H1 (cell line): Measurements from ENCODE around the gene APMAP. TPM values are rescaled to one million over a fixed set of nuclear protein-coding genes. Genes with fewer than 3 reads are reported as not detected.

Source experiments
- CTCF ChIA-PET: fragments of 300-600 bp; sonication (Branson Sonifier 250); formaldehyde crosslinking; loops from one replicate; lab custom pipeline; 2021; ENCODE audit not compliant: partially characterized antibody; lab: Charles Lee
- POLR2A ChIA-PET: fragments of 300-600 bp; sonication (Branson Sonifier 250); formaldehyde crosslinking; loops from one replicate; lab custom pipeline; 2021; ENCODE audit warnings: inconsistent platforms; ENCODE audit not compliant: partially characterized antibody; lab: Charles Lee
- DNase-seq, 2 experiments: peaks; one replicate each; pipeline versions ENCODE4 v3.0.0 to v3.0.0-alpha.2; 2010 to 2022; ENCODE audit warnings: low spot score in 2 of 2, low read depth in 1 of 2, mixed read lengths in 1 of 2
- FAIRE-seq: peaks from 2 replicates; lab custom pipeline; 2011; peaks lifted over from hg19 to GRCh38; lab: Jason Lieb, UNC
- H2AFZ ChIP-seq: 2 replicates; pipeline ENCODE4 v1.8.1; 2012; ENCODE audit warnings: low read length, inconsistent platforms
- H2AK5ac ChIP-seq: 2 replicates; pipeline ENCODE4 v1.6.1; 2013; ENCODE audit warnings: low read depth, low read length
- H2BK120ac ChIP-seq: replicated peaks from 2 replicates; pipeline ENCODE3; 2013; ENCODE audit warnings: low read depth, low read length, inconsistent platforms
- H2BK12ac ChIP-seq: 2 replicates; pipeline ENCODE4 v1.6.1; 2013; ENCODE audit warnings: low read depth, low read length
- H2BK15ac ChIP-seq: 2 replicates; pipeline ENCODE4 v1.6.1; 2013; ENCODE audit warnings: low read length
- H2BK20ac ChIP-seq: 2 replicates; pipeline ENCODE4 v1.6.1; 2013; ENCODE audit warnings: low read length
- H2BK5ac ChIP-seq: 2 replicates; pipeline ENCODE4 v1.6.1; 2013; ENCODE audit warnings: low read depth, low read length
- H3K14ac ChIP-seq: 2 replicates; pipeline ENCODE4 v1.6.1; 2013; ENCODE audit warnings: inconsistent platforms; ENCODE audit not compliant: insufficient read length
- H3K18ac ChIP-seq: 2 replicates; pipeline ENCODE4 v1.6.1; 2013; ENCODE audit warnings: low read length; ENCODE audit errors: extremely low read depth
- H3K23ac ChIP-seq: 2 replicates; pipeline ENCODE4 v1.6.1; 2013; ENCODE audit warnings: inconsistent platforms; ENCODE audit not compliant: insufficient read length
- H3K23me2 ChIP-seq: 2 replicates; pipeline ENCODE4 v1.6.1; 2013; ENCODE audit warnings: low read depth, low read length
- H3K27ac ChIP-seq: 2 replicates; pipeline ENCODE4 v1.6.1; 2011; ENCODE audit warnings: low read depth, low read length, inconsistent platforms
- H3K27me3 ChIP-seq, 4 experiments: replicated peaks in 1 of 4; 1 replicate in 1 of 4; 2 replicates in 3 of 4; pipeline versions ENCODE4 v1.6.1 to v1.8.1; 2011 to 2013; ENCODE audit warnings: low read length in 3 of 4, mild to moderate bottlenecking in 3 of 4, inconsistent platforms in 2 of 4, mixed read lengths in 2 of 4, moderate library complexity in 1 of 4; ENCODE audit not compliant: control insufficient read depth in 3 of 4, insufficient read depth in 3 of 4; ENCODE audit errors: extremely low read depth in 1 of 4
- H3K36me3 ChIP-seq, 4 experiments: 2 replicates each; pipeline versions ENCODE4 v1.6.1 to v1.8.1; 2011 to 2013; ENCODE audit warnings: mild to moderate bottlenecking in 4 of 4, low read length in 3 of 4, moderate library complexity in 2 of 4, control low read depth in 1 of 4, inconsistent platforms in 1 of 4; ENCODE audit not compliant: insufficient read depth in 4 of 4, control insufficient read depth in 2 of 4
- H3K4ac ChIP-seq: replicated peaks from 2 replicates; pipeline ENCODE3; 2013; ENCODE audit warnings: low read length, low read depth, mixed read lengths, inconsistent platforms; ENCODE audit not compliant: insufficient read length
- H3K4me1 ChIP-seq, 4 experiments: replicated peaks in 1 of 4; 1 replicate in 1 of 4; 2 replicates in 3 of 4; pipeline versions ENCODE4 v1.6.1 to v1.8.1; 2011 to 2013; ENCODE audit warnings: low read length in 3 of 4, inconsistent platforms in 2 of 4, mixed read lengths in 1 of 4; ENCODE audit not compliant: insufficient read depth in 4 of 4, control insufficient read depth in 3 of 4
- H3K4me2 ChIP-seq, 2 experiments: 2 replicates each; pipeline versions ENCODE4 v1.6.1 to v1.8.1; 2011 to 2013; ENCODE audit warnings: low read depth in 2 of 2, low read length in 2 of 2, control low read depth in 1 of 2, inconsistent platforms in 1 of 2, mild to moderate bottlenecking in 1 of 2; ENCODE audit not compliant: insufficient read depth in 1 of 2
- H3K4me3 ChIP-seq, 4 experiments: fragments of 200-600, 300-600 bp in 1 of 4; sonication (generic), shearing (Covaris generic), sonication (Bioruptor Twin) in 1 of 4; 2 replicates each; pipeline versions ENCODE4 v1.5.1 to v1.8.1; 2011 to 2016; ENCODE audit warnings: low read length in 4 of 4, low read depth in 3 of 4, control low read depth in 2 of 4, inconsistent platforms in 2 of 4, mild to moderate bottlenecking in 2 of 4, mixed read lengths in 1 of 4, moderate library complexity in 1 of 4; ENCODE audit not compliant: insufficient read depth in 2 of 4; ENCODE audit errors: extremely low read depth in 1 of 4
- H3K56ac ChIP-seq: replicated peaks from 2 replicates; pipeline ENCODE3; 2013; ENCODE audit warnings: low read depth, mild to moderate bottlenecking, mixed read lengths, low read length, inconsistent platforms; ENCODE audit not compliant: insufficient read length
- H3K79me1 ChIP-seq: 2 replicates; pipeline ENCODE4 v1.6.1; 2013; ENCODE audit warnings: low read depth, low read length, control low read depth
- H3K79me2 ChIP-seq, 2 experiments: 2 replicates each; pipeline versions ENCODE4 v1.6.1 to v1.8.1; 2012 to 2013; ENCODE audit warnings: low read length in 2 of 2, mild to moderate bottlenecking in 2 of 2, inconsistent platforms in 1 of 2; ENCODE audit not compliant: insufficient read depth in 2 of 2, control insufficient read depth in 1 of 2
- H3K9ac ChIP-seq, 4 experiments: replicated peaks in 1 of 4; 1 replicate in 1 of 4; 2 replicates in 3 of 4; pipeline versions ENCODE4 v1.6.1 to v1.8.1; 2011 to 2013; ENCODE audit warnings: low read depth in 3 of 4, low read length in 3 of 4, control low read depth in 2 of 4, mild to moderate bottlenecking in 2 of 4, moderate library complexity in 2 of 4, inconsistent platforms in 1 of 4; ENCODE audit errors: extremely low read depth in 1 of 4
- H3K9me3 ChIP-seq, 2 experiments: 2 replicates each; pipeline versions ENCODE4 v1.6.1 to v1.8.1; 2012 to 2013; ENCODE audit warnings: mild to moderate bottlenecking in 2 of 2, moderate library complexity in 2 of 2, control low read depth in 1 of 2, inconsistent platforms in 1 of 2, low read depth in 1 of 2, low read length in 1 of 2, mixed read lengths in 1 of 2; ENCODE audit not compliant: insufficient read depth in 2 of 2
- H4K20me1 ChIP-seq, 2 experiments: replicated peaks in 1 of 2; 2 replicates each; pipeline versions ENCODE3 to v1.8.1; 2011 to 2013; ENCODE audit warnings: inconsistent platforms in 2 of 2, low read length in 2 of 2, mild to moderate bottlenecking in 1 of 2; ENCODE audit not compliant: insufficient read depth in 2 of 2, control insufficient read depth in 1 of 2
- H4K5ac ChIP-seq: 2 replicates; pipeline ENCODE4 v1.6.1; 2013; ENCODE audit warnings: low read length, low read depth, mixed read lengths, inconsistent platforms; ENCODE audit not compliant: insufficient read length
- H4K8ac ChIP-seq: 2 replicates; pipeline ENCODE4 v1.8.0; 2013; ENCODE audit warnings: mild to moderate bottlenecking, moderate library complexity, low read length, inconsistent platforms; ENCODE audit not compliant: insufficient read depth; ENCODE audit errors: extremely low read depth
- H4K91ac ChIP-seq: replicated peaks from 2 replicates; pipeline ENCODE3; 2013; ENCODE audit warnings: low read length, mixed read lengths, inconsistent platforms; ENCODE audit not compliant: insufficient read length
- CBX8 ChIP-seq: fragments of 300-800, 300-1000 bp; sonication (generic); IDR thresholded peaks from 2 replicates; pipeline ENCODE4 v1.7.1; 2016; ENCODE audit warnings: low read depth, low read length, borderline replicate concordance
- EGR1 ChIP-seq: IDR thresholded peaks from 2 replicates; pipeline ENCODE4 v1.6.1; 2011; ENCODE audit warnings: low read depth, low read length, borderline replicate concordance
- EZH2 ChIP-seq: fragments of 200-600 bp; sonication (generic); IDR thresholded peaks from 2 replicates; pipeline ENCODE4 v1.7.1; 2012; ENCODE audit warnings: low read depth, mild to moderate bottlenecking, moderate library complexity, low read length, inconsistent platforms; ENCODE audit not compliant: severe bottlenecking
- HDAC2 ChIP-seq, 2 experiments: fragments of 300-600 bp in 1 of 2; sonication (generic) in 1 of 2; IDR thresholded peaks; 2 replicates each; pipeline ENCODE4 v1.6.1; 2011 to 2012; ENCODE audit warnings: low read depth in 2 of 2, low read length in 2 of 2, mild to moderate bottlenecking in 2 of 2, moderate library complexity in 2 of 2, borderline replicate concordance in 1 of 2, inconsistent platforms in 1 of 2
- JUN ChIP-seq: IDR thresholded peaks from 2 replicates; pipeline ENCODE4 v1.6.1; 2011; ENCODE audit warnings: low read depth, mild to moderate bottlenecking, improper control_type of control experiment, low read length
- NRF1 ChIP-seq: IDR thresholded peaks from 2 replicates; pipeline ENCODE4 v1.6.1; 2011; ENCODE audit warnings: mild to moderate bottlenecking, low read depth, low read length, improper control_type of control experiment
- SIX5 ChIP-seq: IDR thresholded peaks from 2 replicates; pipeline ENCODE4 v1.6.1; 2011; ENCODE audit warnings: mild to moderate bottlenecking, low read depth, low read length
- SRF ChIP-seq: IDR thresholded peaks from 2 replicates; pipeline ENCODE4 v1.6.1; 2011; ENCODE audit warnings: mild to moderate bottlenecking, low read depth, low read length, moderate library complexity
- ZNF274 ChIP-seq: IDR thresholded peaks from 2 replicates; pipeline ENCODE4 v1.7.0; 2012; ENCODE audit warnings: low read length, borderline replicate concordance; ENCODE audit errors: extremely low read depth
- WGBS, 2 experiments: shearing (Covaris generic) in 1 of 2; methylation state at CpG; one replicate each; pipeline versions ENCODE4 v1.1.6 to v1.1.7; 2013 to 2015; ENCODE audit warnings: low lambda C conversion rate in 2 of 2, mixed read lengths in 2 of 2, inconsistent platforms in 1 of 2, low coverage in 1 of 2, missing lambda C conversion rate in 1 of 2; ENCODE audit not compliant: insufficient replicate concordance in 2 of 2, insufficient coverage in 1 of 2, insufficient read length in 1 of 2; ENCODE audit errors: extremely low coverage in 1 of 2, missing lambda C conversion rate in 1 of 2; 5-methylcytosine and 5-hydroxymethylcytosine counted together
- polyA plus RNA-seq, 7 experiments: library from polyadenylated mRNA; depleted of rRNA in 3 of 7; stranded (reverse) in 5 of 7; unstranded in 2 of 7; fragments of >200 nt in 5 of 7; fragments of 200-250 nt in 2 of 7; gene quantifications; 1 replicate in 5 of 7; 2 replicates in 1 of 7; 4 replicates in 1 of 7; pipeline versions ENCODE4 v1.2.1 to v1.2.3, GENCODE V29; 2011 to 2013; ENCODE audit warnings: missing spikeins in 2 of 7, mixed read lengths in 2 of 7
- total RNA-seq: library from RNA; stranded (reverse); fragmentation: NEBNext Ultra II Directional; extraction: Animal tissue kit (Norgen Biotek cat#: 25700); gene quantifications from 2 replicates; pipeline ENCODE4 v1.2.1, GENCODE V29; 2021

The APMAP gene
- total and polyA plus RNA-seq, 2 of the 8 experiments (the other 6 are each of a cell fraction or from before 2014, with no cell fraction given): 31.3 to 66.0 TPM

DNA sequence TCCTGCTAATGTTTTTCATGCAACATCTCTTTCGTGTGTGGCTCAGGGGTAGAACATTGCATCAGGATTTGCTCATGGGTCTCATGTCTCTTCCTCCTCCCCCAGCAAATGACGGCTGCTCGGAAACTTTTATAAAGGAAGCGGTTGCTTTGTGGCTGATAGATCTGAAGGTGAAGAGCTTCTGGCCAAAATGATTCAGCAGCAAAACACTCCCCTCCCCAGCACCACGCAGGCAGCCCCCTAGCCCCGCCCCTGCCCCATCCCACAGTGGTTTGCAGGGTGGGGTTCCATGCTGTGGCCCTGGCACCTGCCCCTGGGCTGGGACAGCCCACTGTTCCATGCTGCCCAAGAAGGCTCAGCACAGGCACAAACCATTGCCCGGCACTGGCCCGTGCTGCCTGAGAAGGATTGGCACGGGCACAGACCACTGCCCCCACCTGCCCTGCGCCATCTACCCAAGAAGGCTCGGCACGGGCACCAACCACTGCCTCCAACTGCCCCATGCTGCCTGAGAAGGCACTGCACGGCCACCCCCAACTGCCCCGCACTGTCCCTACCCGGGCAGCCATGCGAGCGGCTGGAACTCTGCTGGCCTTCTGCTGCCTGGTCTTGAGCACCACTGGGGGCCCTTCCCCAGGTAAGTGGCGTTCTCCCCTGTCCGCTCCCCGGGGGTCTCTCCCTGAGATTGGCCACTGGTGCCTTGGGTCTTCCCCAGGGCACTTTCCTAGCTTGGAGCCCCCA is 43.4 kb downstream of the APMAP start, which contains the start of gene CST7:
Gene CST7, plus strand, starts transcription at position 331 of the 741 bp plus-strand sequence. Its CDS starts 237 bp downstream, at position 568.
- no peaks in the 10 kb centered on the region for H3K36me3 ChIP-seq
- CTCF ChIA-PET: interaction anchor here (0.6 kb wide), 1 partner anchor 32 kb away, joined by 3 read pairs; no protein-coding TSS in a partner anchor
- 88% methylated on average over 20 of the region's 20 CpGs; no CpG with 5 or more reads in 1 of the 2 experiments for WGBS, 2 experiments
- TF ChIP-seq SRF: no peak
- TF ChIP-seq NRF1: no peak
- no peak for TF ChIP-seq CBX8
- TF ChIP-seq EGR1: no peak
- TF ChIP-seq SIX5: no peak
- no peak for TF ChIP-seq ZNF274
- no peak for TF ChIP-seq JUN
- no peak for TF ChIP-seq EZH2
- TF ChIP-seq HDAC2 (IDR thresholded peaks at IDR 0.05; ENCODE audit: borderline replicate concordance in 1 of 2, low read depth in 2 of 2, low read length in 2 of 2): no peak

More for the DNA sequence above, 43.4 kb downstream of the APMAP start, which contains the start of gene CST7:
- DNase-seq: no peak
- H2AK5ac ChIP-seq: no peak within 1 kb of the TSS
- no peak within 1 kb of the TSS for H2BK15ac ChIP-seq
- H3K9ac ChIP-seq: no peak within 1 kb of the TSS
- H3K4me2 ChIP-seq: no peak within 1 kb of the TSS
- no peak for FAIRE-seq
- no peak within 1 kb of the TSS for H2BK120ac ChIP-seq
- H3K27ac ChIP-seq: no peak within 1 kb of the TSS
- H4K91ac ChIP-seq: no peak within 1 kb of the TSS
- H4K20me1 ChIP-seq: peaks cover 0 to 3% of the 10 kb centered on the region in 2 experiments
- H3K4ac ChIP-seq: no peak within 1 kb of the TSS
- no peaks in the 10 kb centered on the region for H3K9me3 ChIP-seq
- H3K23me2 ChIP-seq: no peaks in the 10 kb centered on the region
- H2AFZ ChIP-seq: no peak within 1 kb of the TSS
- no peak within 1 kb of the TSS for H2BK12ac ChIP-seq
- peaks cover 0 to 2% (median 0%) of the 10 kb centered on the region in 4 experiments; a peak in 1 of 7 replicates for H3K4me1 ChIP-seq
- no peaks in the 10 kb centered on the region for H3K27me3 ChIP-seq
- H4K5ac ChIP-seq: no peak within 1 kb of the TSS
- H2BK20ac ChIP-seq: no peak within 1 kb of the TSS
- no peak within 1 kb of the TSS for H2BK5ac ChIP-seq
- POLR2A ChIA-PET: no interaction called here
- H3K18ac ChIP-seq: no peak within 1 kb of the TSS
- no peaks in the 10 kb centered on the region for H3K79me1 ChIP-seq
- H3K79me2 ChIP-seq: no peaks in the 10 kb centered on the region
- H3K56ac ChIP-seq: no peak within 1 kb of the TSS
- H3K23ac ChIP-seq: no peak within 1 kb of the TSS
- no peak within 1 kb of the TSS for H3K4me3 ChIP-seq
- H4K8ac ChIP-seq: no peak within 1 kb of the TSS
- no peak within 1 kb of the TSS for H3K14ac ChIP-seq
